ENCODE measurements around the gene LPIN2. TPM values are rescaled to one million over a fixed set of nuclear protein-coding genes. Genes with fewer than 3 reads are reported as not detected.
"Not testable (repeated sequence)": the region's sequence is repeated elsewhere in the genome, so short reads cannot be mapped to it uniquely, and the experiment has no call there.

The LPIN2 gene
- total and polyA plus RNA-seq, 7 donors = 1.5 to 5.2 (median 4.4) TPM

DNA sequence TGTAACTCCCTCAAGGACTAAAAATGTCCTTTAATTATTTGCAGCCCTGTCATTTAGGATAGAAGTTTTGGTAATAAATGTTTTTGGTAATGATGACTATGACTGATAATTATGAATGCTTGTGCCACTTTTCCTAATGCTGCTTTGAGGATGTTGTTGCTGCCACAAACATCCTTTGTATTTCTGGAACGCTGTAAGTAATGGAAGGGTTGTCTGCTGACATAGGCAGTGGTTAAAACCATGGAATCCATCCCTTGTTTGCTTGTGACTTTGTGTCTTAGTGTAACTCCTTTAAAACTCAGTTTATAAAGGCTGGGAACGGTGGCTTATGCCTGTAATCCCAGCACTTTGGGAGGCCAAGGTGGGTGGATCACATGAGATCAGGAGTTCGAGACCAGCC, 19.8 kb upstream of the LPIN2 start:
- H3K9me3 ChIP-seq = no peaks in the 10 kb centered on the region
- H3K4me3 ChIP-seq = no peak overlapping the region
- WGBS, 3 donors = 81 to 90% (median 84%) methylated on average over 3 of the region's 3 CpGs
- H3K36me3 ChIP-seq (ENCODE audit: insufficient read depth in 1 of 2, low read depth in 1 of 2) = no peaks in the 10 kb centered on the region
- DNase-seq = no peak
- ATAC-seq = no peak
- intact Hi-C loops (cut with DNase I) = no loop called here
- H3K4me1 ChIP-seq = no peaks in the 10 kb centered on the region
- H3K27me3 ChIP-seq (ENCODE audit: insufficient read depth in 3 of 3, low read length in 2 of 3) = no peaks in the 10 kb centered on the region
- H3K27ac ChIP-seq = no peak overlapping the region
- TF ChIP-seq, protein P1, sequence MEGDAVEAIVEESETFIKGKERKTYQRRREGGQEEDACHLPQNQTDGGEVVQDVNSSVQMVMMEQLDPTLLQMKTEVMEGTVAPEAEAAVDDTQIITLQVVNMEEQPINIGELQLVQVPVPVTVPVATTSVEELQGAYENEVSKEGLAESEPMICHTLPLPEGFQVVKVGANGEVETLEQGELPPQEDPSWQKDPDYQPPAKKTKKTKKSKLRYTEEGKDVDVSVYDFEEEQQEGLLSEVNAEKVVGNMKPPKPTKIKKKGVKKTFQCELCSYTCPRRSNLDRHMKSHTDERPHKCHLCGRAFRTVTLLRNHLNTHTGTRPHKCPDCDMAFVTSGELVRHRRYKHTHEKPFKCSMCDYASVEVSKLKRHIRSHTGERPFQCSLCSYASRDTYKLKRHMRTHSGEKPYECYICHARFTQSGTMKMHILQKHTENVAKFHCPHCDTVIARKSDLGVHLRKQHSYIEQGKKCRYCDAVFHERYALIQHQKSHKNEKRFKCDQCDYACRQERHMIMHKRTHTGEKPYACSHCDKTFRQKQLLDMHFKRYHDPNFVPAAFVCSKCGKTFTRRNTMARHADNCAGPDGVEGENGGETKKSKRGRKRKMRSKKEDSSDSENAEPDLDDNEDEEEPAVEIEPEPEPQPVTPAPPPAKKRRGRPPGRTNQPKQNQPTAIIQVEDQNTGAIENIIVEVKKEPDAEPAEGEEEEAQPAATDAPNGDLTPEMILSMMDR (IDR thresholded peaks at IDR 0.05) = no peak

DNA sequence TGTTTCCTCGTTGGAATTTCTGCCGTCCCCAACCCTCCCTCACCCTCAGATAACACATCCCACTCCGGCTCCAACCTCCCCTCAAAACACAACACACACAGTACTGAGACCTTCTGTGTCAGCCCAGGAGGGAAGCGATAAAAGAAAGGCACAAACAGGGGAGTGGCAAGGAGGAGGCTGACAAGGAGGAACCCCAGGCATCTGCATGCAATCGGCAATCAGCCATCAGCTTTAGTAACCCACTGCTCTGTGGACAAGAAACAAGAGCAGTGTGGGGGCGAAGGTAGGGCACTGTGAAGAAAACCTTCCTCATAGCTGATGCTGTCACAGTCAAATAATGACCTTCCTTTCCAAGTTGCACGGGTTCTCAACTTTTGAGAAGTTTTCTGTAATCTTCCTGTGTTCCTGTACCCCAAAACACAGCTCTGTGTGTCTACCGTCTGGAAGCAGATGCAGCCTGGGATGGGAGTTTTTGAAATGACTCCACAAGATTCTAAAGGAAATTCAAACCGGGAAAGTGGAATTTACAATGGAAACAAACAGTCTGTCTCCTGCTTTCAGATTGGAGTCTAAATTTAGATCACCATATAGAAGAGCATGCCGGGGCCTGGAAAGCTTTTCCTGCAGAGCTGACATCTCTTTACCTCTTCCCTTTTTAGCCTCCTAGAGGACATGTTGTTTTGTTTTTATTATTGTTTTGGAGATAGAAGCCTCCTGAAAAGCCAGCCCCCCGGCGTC, 16.4 kb upstream of the LPIN2 start:
- intact Hi-C loops (cut with DNase I) = no loop called here
- H3K9me3 ChIP-seq = no peaks in the 10 kb centered on the region
- no peak overlapping the region for H3K27ac ChIP-seq
- no peaks in the 10 kb centered on the region for H3K27me3 ChIP-seq (ENCODE audit: insufficient read depth in 3 of 3, low read length in 2 of 3)
- ATAC-seq = no peak
- 50 to 59% (median 55%) methylated on average over 12 of the region's 12 CpGs for WGBS, 3 donors
- no peak for DNase-seq
- no peaks in the 10 kb centered on the region for H3K36me3 ChIP-seq (ENCODE audit: insufficient read depth in 1 of 2, low read depth in 1 of 2)
- no peak overlapping the region for H3K4me3 ChIP-seq
- H3K4me1 ChIP-seq = no peaks in the 10 kb centered on the region
- TF ChIP-seq, protein P1 (IDR thresholded peaks at IDR 0.05) = no peak

DNA sequence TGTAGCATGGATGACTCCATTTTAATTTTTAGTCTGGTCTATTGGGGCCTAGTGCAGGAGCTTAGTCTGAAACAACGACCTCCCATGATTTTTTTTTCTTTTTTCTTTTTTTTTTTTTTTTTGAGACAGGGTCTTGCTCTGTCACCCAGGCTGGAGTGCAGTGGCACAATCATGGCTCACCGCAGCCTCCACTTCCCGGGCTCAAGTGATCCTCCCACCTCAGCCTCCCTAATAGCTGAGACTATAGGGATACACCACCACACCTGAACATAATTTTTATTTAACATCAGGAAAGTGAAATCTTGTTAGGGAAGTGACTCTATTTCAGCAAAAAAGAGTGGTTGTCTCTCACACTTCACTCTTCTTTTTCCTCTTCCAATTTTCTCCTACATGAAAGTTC, 15.2 kb upstream of the LPIN2 start:
- DNase-seq; ATAC-seq; H3K9me3 ChIP-seq; H3K4me1 ChIP-seq; intact Hi-C loops (cut with DNase I); H3K27me3 ChIP-seq (ENCODE audit: insufficient read depth in 3 of 3, low read length in 2 of 3); H3K27ac ChIP-seq; H3K4me3 ChIP-seq; H3K36me3 ChIP-seq (ENCODE audit: insufficient read depth in 1 of 2, low read depth in 1 of 2): not testable (repeated sequence)
- 78 to 92% (median 86%) methylated on average over 3 of the region's 3 CpGs for WGBS, 3 donors

DNA sequence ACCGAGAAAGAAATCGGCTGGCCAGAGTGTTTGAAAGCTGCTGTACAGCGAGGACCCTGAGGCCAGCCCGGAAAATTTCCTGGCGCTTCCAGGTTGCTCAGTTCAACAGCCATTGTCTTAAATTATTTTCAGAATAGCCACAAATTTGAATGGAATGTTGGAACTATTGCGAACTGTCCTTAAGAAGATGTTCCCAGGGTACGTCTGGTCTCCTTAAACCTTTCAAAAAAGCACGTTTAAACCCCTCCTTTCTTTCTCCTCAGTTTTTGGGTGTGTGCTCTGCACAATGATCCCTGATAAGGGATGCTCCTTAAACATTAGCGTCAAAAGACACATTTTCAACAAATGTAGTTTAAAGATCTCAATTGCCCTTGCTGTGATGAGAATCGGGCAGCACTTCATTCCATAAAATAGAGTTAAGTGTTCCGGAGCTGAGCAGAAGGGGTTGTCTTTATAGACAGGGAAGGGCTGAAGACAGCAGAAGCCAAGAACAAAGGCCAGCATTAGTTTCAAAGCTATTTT, 14.5 kb upstream of the LPIN2 start:
- intact Hi-C loops (cut with DNase I) = no loop called here
- H3K27ac ChIP-seq = no peak overlapping the region

DNA sequence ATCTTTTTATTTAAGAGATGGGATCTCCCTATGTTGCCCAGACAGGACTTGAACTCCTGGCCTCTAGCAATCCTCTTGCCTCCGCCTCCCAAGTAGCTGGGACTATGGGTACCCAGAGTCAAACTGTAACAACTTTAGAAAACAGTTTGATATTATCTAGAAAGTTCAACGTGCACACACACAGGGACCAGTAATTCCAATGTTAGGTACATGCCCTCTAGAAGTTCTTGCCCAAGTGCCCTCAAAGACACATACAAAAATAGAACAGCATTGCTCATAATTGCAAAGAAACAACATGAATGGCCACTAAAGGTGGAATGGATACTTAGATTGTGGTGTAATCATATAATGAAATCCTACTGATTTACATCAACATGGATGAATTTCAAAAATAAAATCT, 12.6 kb upstream of the LPIN2 start:
- TF ChIP-seq, protein P1 (IDR thresholded peaks at IDR 0.05) = no peak
- H3K9me3 ChIP-seq = no peaks in the 10 kb centered on the region
- DNase-seq (no peak), ATAC-seq (no peak)
- WGBS, 3 donors = 86 to 92% (median 86%) methylated on average over 2 of the region's 2 CpGs
- no peaks in the 10 kb centered on the region for H3K36me3 ChIP-seq (ENCODE audit: insufficient read depth in 1 of 2, low read depth in 1 of 2)
- intact Hi-C loops (cut with DNase I) = no loop called here
- no peak overlapping the region for H3K27ac ChIP-seq
- no peaks in the 10 kb centered on the region for H3K4me1 ChIP-seq
- no peaks in the 10 kb centered on the region for H3K27me3 ChIP-seq (ENCODE audit: insufficient read depth in 3 of 3, low read length in 2 of 3)
- no peak overlapping the region for H3K4me3 ChIP-seq

More for the DNA sequence above, 14.5 kb upstream of the LPIN2 start:
- WGBS, 3 donors = 60 to 65% (median 63%) methylated on average over 11 of the region's 11 CpGs
- TF ChIP-seq, protein P1 (IDR thresholded peaks at IDR 0.05) = no peak
- Histone ChIP-seq H3K4me1 (no peaks in the 10 kb centered on the region), H3K36me3 (ENCODE audit: insufficient read depth in 1 of 2, low read depth in 1 of 2) (no peaks in the 10 kb centered on the region), H3K27me3 (ENCODE audit: insufficient read depth in 3 of 3, low read length in 2 of 3) (no peaks in the 10 kb centered on the region), H3K4me3 (no peak overlapping the region), H3K9me3 (no peaks in the 10 kb centered on the region)
- ATAC-seq (no peak), DNase-seq (no peak)

DNA sequence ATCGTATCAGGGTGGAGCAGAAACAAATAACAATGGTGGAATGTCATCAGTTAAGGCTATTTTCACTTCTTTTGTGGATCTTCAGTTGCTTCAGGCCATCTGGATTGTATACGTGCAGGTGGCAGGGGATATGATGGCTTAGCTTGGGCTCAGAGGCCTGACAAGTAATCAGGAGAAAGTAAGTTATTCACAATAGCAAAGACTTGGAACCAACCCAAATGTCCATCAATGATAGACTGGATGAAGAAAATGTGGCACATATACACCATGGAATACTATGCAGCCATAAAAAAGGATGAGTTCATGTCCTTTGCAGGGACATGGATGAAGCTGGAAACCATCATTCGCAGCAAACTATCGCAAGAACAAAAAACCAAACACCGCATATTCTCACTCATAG, 10.7 kb upstream of the LPIN2 start:
- DNase-seq; H3K36me3 ChIP-seq (ENCODE audit: insufficient read depth in 1 of 2, low read depth in 1 of 2); H3K9me3 ChIP-seq; H3K4me1 ChIP-seq; H3K4me3 ChIP-seq; H3K27me3 ChIP-seq (ENCODE audit: insufficient read depth in 3 of 3, low read length in 2 of 3); H3K27ac ChIP-seq; ATAC-seq; intact Hi-C loops (cut with DNase I): not testable (repeated sequence)
- WGBS, 3 donors = 86 to 94% (median 92%) methylated on average over 5 of the region's 5 CpGs
